Islet precursor cell (in vitro differentiated cells): Measurements from ENCODE around the gene AXDND1.
A peak's percentile ranks its signal among the peaks of the same experiment; 100 is the strongest.
"Not testable (repeated sequence)": the region's sequence is repeated elsewhere in the genome, so short reads cannot be mapped to it uniquely, and the experiment has no call there.

Experiments used
- DNase-seq: peaks from one replicate; pipeline ENCODE4 v3.0.0-alpha.2; 2018

The AXDND1 gene

GRCh38 chr1:179365342-179366092, at the start of gene AXDND1:
AXDND1 (plus strand) TSS chr1:179365971; CDS start chr1:179366510, 539 bp downstream.
- peak; percentile 90 for DNase-seq

- no peak for DNase-seq
Observed at GRCh38 chr1:179318491-179318890, 47.3 kb upstream of the AXDND1 start.

GRCh38 chr1:179321533-179322216, 44.1 kb upstream of the AXDND1 start:
- DNase-seq: no peak

- no peak for DNase-seq
Observed at GRCh38 chr1:179322557-179322956, 43.2 kb upstream of the AXDND1 start.

- DNase-seq: no peak
Observed at GRCh38 chr1:179323436-179323835, 42.3 kb upstream of the AXDND1 start.

- DNase-seq: no peak
Observed at GRCh38 chr1:179325836-179326235, 39.9 kb upstream of the AXDND1 start.

DNA sequence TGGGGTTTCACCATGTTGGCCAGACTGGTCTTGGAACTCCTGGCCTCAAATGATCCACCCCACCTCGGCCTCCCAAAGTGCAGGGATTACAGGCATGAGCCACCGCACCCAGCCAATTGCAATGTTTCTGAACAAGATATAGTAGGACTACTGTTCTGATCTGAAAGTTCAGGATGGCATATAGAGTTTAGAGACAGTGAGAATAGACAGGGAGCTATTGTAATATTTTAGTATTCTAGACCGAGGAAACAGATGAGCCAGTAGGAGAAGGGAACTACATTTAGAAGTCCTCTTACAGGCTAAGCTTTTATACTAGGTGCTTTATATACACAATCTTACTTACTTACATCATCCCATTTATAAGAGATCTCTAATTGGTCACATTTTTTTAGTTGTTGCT, 39.0 kb upstream of the AXDND1 start:
- no peak for DNase-seq

- DNase-seq: no peak
Observed at GRCh38 chr1:179327196-179327595, 38.6 kb upstream of the AXDND1 start.

- DNase-seq: no peak
Observed at GRCh38 chr1:179327679-179328078, 38.1 kb upstream of the AXDND1 start.

- DNase-seq: no peak
Observed at GRCh38 chr1:179329862-179330261, 35.9 kb upstream of the AXDND1 start.

DNA sequence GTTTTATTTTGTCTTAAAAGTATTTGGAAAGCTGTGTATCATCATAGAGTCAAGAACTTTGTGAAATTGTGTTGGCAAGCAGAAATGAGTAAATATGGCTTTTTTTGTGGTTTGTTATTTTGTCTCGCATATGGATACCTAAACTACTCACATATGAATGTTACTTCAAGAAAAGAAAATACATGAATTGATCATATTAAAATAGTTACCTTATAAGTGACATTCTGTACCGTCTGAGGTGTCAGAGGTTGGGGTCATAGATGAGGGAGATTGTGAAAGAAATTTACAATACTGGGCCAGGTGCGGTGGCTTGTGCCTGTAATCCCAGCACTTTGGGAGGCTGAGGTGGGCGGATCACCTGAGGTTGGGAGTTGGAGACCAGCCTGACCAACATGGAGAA, 31.3 kb upstream of the AXDND1 start:
- DNase-seq: no peak

DNA sequence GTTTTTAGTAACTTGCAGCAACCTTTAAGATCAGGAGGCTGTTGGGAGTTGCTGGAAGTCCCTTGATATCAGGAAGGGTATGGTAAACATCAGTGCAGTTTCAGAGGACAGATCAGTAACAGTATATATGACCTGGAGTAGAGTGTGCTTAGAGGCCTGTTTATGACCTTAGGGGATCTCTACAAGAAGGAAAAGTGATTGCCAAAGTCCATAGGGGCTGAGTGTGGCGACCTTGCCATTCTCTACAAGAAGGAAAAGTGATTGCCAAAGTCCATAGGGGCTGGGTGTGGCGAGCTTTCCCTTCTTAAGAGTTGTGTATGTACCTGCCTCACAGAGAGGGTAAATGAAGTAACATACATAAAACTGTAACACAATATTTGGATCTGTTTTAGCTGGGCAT, 28.5 kb upstream of the AXDND1 start:
- no peak for DNase-seq

DNA sequence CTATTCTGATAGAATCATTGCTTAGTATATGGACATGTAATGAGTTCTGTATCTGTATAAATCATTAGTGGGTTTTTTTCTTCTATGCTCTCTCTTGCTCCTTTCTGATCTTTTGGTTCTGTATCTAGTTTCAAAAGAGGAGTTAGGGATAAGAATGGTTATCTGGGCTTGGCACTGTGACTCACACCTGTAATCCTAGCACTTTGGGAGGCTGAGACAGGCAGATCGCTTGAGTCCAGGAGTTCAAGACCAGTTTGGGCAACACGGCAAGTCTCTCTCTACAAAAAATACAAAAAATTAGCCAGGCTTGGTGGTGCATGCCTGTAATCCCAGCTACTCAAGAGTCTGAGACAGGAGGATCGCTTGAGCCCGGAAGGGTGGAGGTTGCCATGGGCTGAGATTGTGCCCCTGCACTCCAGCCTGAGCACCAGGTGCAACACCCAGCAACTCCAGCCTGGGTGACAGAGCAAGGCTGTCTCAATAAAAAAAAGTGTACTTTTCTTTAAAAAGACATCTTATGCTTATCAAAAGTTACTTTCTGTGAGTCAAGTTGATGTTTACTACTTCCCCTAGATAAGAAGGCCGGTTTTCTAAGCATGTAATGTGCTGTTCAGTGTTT, 27.7 kb upstream of the AXDND1 start:
- DNase-seq: no peak

GRCh38 chr1:179340918-179341317, 24.9 kb upstream of the AXDND1 start:
- no peak for DNase-seq

DNA sequence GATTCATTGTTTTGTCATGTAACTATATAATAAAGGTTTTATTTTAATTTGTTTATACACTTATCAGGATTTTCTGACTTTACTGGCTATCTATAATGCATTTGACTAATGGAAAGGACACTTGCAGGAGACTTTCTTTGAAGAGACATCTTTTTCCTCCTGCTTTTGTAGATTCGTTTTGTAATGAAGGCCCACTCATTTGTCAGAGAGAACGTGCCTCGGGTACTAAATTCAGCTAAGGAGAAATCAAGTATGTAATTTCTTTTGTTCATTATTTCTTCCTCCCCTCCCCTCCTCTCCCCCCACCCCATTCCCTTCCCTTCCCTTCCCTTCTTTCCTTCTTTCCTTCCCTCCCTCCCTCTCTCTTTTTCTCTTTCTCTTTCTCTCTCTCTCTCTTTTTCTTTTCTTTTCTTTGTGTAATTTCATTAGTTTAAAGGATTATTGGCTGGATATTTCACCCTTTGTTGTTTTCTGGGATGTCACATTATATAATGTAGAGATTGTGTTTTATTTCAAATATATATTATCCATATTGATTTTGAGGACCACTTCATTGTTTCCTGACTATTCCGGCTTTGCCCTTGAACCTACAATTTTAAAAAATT, 23.7 kb upstream of the AXDND1 start:
- no peak for DNase-seq

- DNase-seq: no peak
Observed at GRCh38 chr1:179342740-179343404, 22.9 kb upstream of the AXDND1 start.

DNA sequence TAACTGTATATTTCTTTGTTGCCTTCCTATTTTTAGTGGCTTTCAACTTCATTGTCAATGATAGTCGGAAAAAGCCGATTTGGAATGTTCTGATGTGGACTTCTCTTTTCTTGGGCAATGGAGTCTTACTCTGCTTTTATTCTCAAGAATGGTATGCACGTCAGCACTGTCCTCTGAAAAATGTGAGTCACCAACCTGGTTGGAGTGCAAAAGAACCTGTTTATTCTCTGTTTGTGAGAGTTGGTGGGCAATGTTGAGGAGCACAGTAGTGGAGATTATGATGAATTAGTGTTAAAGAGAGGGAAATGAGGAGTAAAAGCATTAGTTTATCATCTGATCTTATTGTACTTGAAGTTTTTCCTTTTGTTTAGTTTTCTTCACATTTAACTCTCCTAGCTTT, 14.5 kb upstream of the AXDND1 start:
- DNase-seq: no peak

GRCh38 chr1:179352236-179352635, 13.5 kb upstream of the AXDND1 start:
- DNase-seq: no peak

- peak; percentile 82 for DNase-seq
Observed at GRCh38 chr1:179353546-179353945, 12.2 kb upstream of the AXDND1 start.

DNA sequence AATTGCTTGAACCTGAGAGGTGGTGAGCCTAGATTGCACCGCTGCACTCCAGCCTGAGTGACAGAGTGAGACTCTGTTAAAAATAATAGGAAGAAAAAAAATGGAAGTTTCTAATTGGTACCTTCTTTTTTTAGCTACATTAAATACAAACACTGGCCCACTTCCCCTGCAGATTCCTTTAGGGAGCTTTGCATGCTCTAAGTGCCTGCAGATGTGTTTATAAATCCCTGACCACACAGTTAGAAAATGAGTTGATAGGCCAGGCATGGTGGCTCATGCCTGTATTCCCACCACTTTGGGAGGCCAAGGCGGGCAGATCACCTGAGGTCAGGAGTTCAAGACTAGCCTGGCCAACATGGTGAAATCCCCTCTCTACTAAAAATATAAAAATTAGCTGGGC, 4.1 kb upstream of the AXDND1 start:
- DNase-seq: not testable (repeated sequence)

DNA sequence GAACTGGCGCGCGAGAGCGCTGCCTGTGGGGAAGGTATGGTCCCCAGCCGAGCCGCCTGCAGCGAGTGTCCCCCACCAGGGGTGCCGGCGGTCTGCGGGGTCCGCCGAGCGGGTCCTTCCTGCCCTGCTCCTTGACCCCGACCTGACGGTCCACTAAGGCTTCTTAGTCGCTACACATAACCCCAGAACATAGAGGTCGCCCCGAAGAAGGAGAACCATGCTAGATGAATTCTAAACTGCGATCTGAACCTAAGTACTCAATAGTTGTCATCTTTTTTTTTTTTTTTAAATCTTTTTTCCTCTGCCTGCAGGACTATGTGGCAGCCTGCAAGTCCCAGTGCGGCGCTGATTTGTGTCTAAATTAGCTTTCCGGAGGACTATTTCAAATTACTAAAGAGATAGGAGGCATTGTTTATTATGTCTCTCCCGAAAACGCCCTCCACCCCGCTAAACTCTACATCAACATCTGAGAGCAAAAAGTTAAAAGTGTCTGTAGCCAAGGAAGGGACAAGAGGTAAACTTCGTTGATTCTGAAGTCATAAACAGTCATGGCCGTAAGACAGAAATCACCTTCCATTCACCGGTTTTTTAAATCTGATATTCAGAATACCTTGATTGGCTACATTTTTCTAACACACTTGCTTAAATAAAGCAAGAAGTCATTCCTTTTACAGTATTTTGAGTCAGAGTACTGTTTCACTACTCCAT, 476 bp downstream of the AXDND1 start:
- DNase-seq: no peak

GRCh38 chr1:179369751-179370341, 4.1 kb downstream of the AXDND1 start:
- DNase-seq: peak; percentile 59
